Heart left ventricle (tissue), 16 donors: ENCODE results near the gene GMEB1. TPM values are rescaled to one million over a fixed set of nuclear protein-coding genes. Genes with fewer than 3 reads are reported as not detected.
"Not testable (repeated sequence)": the region's sequence is repeated elsewhere in the genome, so short reads cannot be mapped to it uniquely, and the experiment has no call there.

ENCODE experiments used
- ATAC-seq, 4 donors: fragments of 200-7000 bp; cut with Tn5 transposase; one replicate each; pipeline ENCODE4 v1.9.1; 2020 to 2022; ENCODE audit warnings: moderate library complexity in 4 of 4, mild to moderate bottlenecking in 3 of 4, moderate number of reproducible peaks in 1 of 4
- DNase-seq, 5 donors: peaks; one replicate each; pipeline ENCODE4 v3.0.0-alpha.2; 2020
- H3K27ac ChIP-seq, 12 donors: fragments of 200-600 bp; sonication (generic) in 4 of 12; one replicate each; pipeline versions ENCODE4 v1.5.0 to v1.8.0; 2016 to 2022; ENCODE audit warnings: mild to moderate bottlenecking in 2 of 12
- H3K27me3 ChIP-seq, 9 donors: fragments of 200-600 bp; sonication (generic) in 2 of 9; one replicate each; pipeline versions ENCODE4 v1.5.1 to v1.8.0; 2016 to 2022; ENCODE audit warnings: mild to moderate bottlenecking in 3 of 9
- H3K36me3 ChIP-seq, 9 donors: fragments of 200-600 bp; sonication (generic) in 2 of 9; one replicate each; pipeline versions ENCODE4 v1.5.0 to v1.8.0; 2018 to 2022; ENCODE audit warnings: mild to moderate bottlenecking in 2 of 9
- H3K4me1 ChIP-seq, 12 donors: fragments of 200-600 bp; sonication (generic) in 4 of 12; one replicate each; pipeline versions ENCODE4 v1.5.0 to v1.8.0; 2016 to 2022; ENCODE audit warnings: mild to moderate bottlenecking in 3 of 12
- H3K4me3 ChIP-seq, 12 donors: fragments of 200-600 bp; sonication (generic) in 4 of 12; one replicate each; pipeline versions ENCODE4 v1.5.0 to v1.8.0; 2017 to 2022; ENCODE audit warnings: mild to moderate bottlenecking in 9 of 12, moderate library complexity in 4 of 12
- H3K9me3 ChIP-seq, 12 donors: fragments of 200-600 bp; sonication (generic) in 4 of 12; one replicate each; pipeline versions ENCODE4 v1.5.0 to v1.8.0; 2016 to 2022; ENCODE audit warnings: mild to moderate bottlenecking in 1 of 12
- POLR2A ChIP-seq, 2 donors: fragments of 450-650 bp; IDR thresholded peaks; one replicate each; pipeline ENCODE4 v1.6.1; 2017; ENCODE audit warnings: antibody characterized with exemption in 2 of 2, mild to moderate bottlenecking in 2 of 2, moderate library complexity in 2 of 2
- WGBS, 4 donors: extraction: QIAGEN DNeasy Blood & Tissue Kit in 2 of 4; methylation state at CpG; one replicate each; pipeline versions ENCODE4 v1.1.5 to v1.1.7; 2013 to 2018; 5-methylcytosine and 5-hydroxymethylcytosine counted together
- intact Hi-C, 10 donors: fragments of 100-400 bp; cut with DNase I; formaldehyde crosslinking; loops; one replicate each; pipeline versions ENCODE4 v1.11.1 to v1.14.2; 2022
- polyA plus RNA-seq, 2 donors: library from polyadenylated mRNA; stranded (reverse); fragments of 200-250 nt; gene quantifications; one replicate each; pipeline ENCODE4 v1.2.3, GENCODE V29; 2013
- total RNA-seq, 9 donors: library from RNA; depleted of rRNA in 2 of 9; stranded (reverse); fragments of >200 nt in 2 of 9; fragmentation: NEBNext Ultra II Directional in 3 of 9; extraction: Animal tissue kit (Norgen Biotek cat#: 25700) in 3 of 9; gene quantifications; one replicate each; pipeline versions ENCODE4 v1.1.0 to v1.2.4, GENCODE V29; 2016 to 2023
- TF ChIP-seq, protein P1 (sequence below), 12 donors: fragments of 200-600 bp; sonication (generic) in 4 of 12; IDR thresholded peaks; one replicate each; pipeline versions ENCODE4 v1.5.0 to v1.8.0; 2018 to 2022; ENCODE audit warnings: antibody characterized with exemption in 12 of 12, mild to moderate bottlenecking in 5 of 12
- donor health status: ischemic (EF 13 %, LVEDD 7.1; RV severe dilation, severe dysfunction).
- donor health status: healthy with polysubstance abuse.
- donor health status: DM: no; HTN: yes; CAD: no.
- donor health status: DM: no; HTN: no; CAD: no.
- donor health status: ischemic (EF 25% LVEDD 6.9; RV normal size, moderate dysfunction).
- donor health status: ischemic (EF 25% LVEDD 5.7; RV mildly dilated, moderate dysfunction).
- donor health status: healthy.
- donor health status: DM: yes; HTN: yes; CAD: no.
- donor health status: ischemic (EF 35%, LVEDD 5.7; RV mildly dilated, moderate dysfunction).
- donor health status: nonischemic (EF 11% LVEDD 7.7; RV severe dilation, severe dysfunction).
- donor health status: DM: yes; HTN: yes; CAD: no.
- donor health status: PGD.
- donor health status: ischemic (EF 29% LVEDD 5.4; RV normal size, mild dysfunction).
- donor health status: nonischemic (EF 23%, LVEDD 6.1; RV moderate dilation, normal function).

The GMEB1 gene
- total and polyA plus RNA-seq, 11 donors = 2.2 to 8.5 (median 6.1) TPM

DNA sequence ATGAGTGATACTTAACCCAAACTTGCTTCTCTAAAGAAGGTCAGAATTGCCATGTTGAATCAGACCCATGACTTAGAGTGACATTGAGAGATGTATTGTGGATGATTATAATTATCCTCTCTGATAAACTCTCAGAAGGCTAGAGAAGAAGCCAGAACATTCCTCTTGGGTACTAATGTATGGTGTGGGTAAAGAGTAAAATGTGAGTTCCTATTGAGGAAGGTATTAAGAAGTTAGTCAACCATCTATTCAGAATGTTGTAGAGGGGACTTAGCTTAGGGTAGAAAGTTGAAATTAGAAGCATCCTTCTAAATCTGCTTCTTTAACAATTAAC lies 7.3 kb downstream of the GMEB1 start:
- Histone ChIP-seq H3K27me3 (no peaks in the 10 kb centered on the region), H3K36me3 (peaks cover 0 to 4% (median 0%) of the 10 kb centered on the region in 9 donors), H3K4me1 (peaks cover 0 to 4% (median 0%) of the 10 kb centered on the region in 12 donors), H3K9me3 (no peaks in the 10 kb centered on the region), H3K27ac (no peak overlapping the region), H3K4me3 (no peak overlapping the region)
- TF ChIP-seq POLR2A (IDR thresholded peaks at IDR 0.05) = no peak
- TF ChIP-seq, protein P1, sequence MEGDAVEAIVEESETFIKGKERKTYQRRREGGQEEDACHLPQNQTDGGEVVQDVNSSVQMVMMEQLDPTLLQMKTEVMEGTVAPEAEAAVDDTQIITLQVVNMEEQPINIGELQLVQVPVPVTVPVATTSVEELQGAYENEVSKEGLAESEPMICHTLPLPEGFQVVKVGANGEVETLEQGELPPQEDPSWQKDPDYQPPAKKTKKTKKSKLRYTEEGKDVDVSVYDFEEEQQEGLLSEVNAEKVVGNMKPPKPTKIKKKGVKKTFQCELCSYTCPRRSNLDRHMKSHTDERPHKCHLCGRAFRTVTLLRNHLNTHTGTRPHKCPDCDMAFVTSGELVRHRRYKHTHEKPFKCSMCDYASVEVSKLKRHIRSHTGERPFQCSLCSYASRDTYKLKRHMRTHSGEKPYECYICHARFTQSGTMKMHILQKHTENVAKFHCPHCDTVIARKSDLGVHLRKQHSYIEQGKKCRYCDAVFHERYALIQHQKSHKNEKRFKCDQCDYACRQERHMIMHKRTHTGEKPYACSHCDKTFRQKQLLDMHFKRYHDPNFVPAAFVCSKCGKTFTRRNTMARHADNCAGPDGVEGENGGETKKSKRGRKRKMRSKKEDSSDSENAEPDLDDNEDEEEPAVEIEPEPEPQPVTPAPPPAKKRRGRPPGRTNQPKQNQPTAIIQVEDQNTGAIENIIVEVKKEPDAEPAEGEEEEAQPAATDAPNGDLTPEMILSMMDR (IDR thresholded peaks at IDR 0.05) = no peak
- intact Hi-C loops = no loop called here
- no peak for DNase-seq
- ATAC-seq = no peak

DNA sequence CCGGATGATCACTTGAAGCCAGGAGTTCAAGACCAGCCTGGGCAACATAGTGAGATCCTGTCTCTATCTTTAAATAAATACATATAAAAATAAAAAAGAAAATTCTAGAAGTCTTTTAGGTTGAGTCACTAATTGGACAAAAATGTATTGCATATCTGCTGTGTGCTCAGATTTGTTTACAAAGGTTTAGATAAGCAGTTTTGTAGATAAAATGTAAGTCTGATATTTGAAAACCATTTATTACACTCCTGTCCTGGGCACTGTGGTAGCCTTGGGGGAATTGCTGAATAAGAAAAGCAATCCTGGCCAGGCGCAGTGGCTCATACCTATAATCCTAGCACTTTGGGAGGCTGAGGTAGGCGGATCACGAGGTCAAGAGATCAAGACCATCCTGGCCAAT lies 11.6 kb downstream of the GMEB1 start:
- TF ChIP-seq, protein P1 (IDR thresholded peaks at IDR 0.05) = no peak
- no peak for TF ChIP-seq POLR2A (IDR thresholded peaks at IDR 0.05)
- Histone ChIP-seq H3K4me1 (peaks cover 0 to 4% (median 0%) of the 10 kb centered on the region in 12 donors), H3K9me3 (no peaks in the 10 kb centered on the region), H3K27me3 (no peaks in the 10 kb centered on the region), H3K4me3 (no peak overlapping the region), H3K36me3 (peaks cover 0 to 45% (median 30%) of the 10 kb centered on the region in 9 donors), H3K27ac (no peak overlapping the region)
- 95 to 100% (median 97%) methylated on average over 4 of the region's 4 CpGs for WGBS, 4 donors
- intact Hi-C loops = no loop called here
- no peak for DNase-seq
- ATAC-seq = no peak

DNA sequence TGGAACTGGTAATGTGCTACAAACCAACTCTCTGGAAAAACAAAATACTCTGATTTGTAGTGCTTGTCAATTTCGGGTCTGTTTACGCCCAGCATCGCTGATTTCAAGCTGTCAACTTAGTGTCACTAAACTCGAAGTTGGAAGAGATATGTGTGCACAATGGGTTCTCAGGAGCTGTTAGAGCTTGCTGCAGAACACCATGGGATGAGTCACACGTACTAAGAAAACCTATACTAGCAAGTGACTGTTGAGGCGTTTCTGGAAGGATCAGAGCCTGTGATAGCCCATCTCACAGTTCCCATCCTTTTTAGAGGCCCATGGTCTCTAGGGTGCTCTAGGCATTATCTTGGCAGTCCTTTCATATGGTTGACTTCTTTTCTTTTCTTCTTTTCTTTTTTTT lies 14.3 kb downstream of the GMEB1 start:
- intact Hi-C loops = no loop called here
- Histone ChIP-seq H3K4me3 (no peak overlapping the region), H3K36me3 (peaks cover 0 to 59% (median 49%) of the 10 kb centered on the region in 9 donors), H3K27ac (no peak overlapping the region), H3K4me1 (no peaks in the 10 kb centered on the region), H3K9me3 (no peaks in the 10 kb centered on the region), H3K27me3 (no peaks in the 10 kb centered on the region)
- ATAC-seq = no peak
- DNase-seq = no peak
- WGBS, 4 donors = 88 to 94% (median 90%) methylated on average over 6 of the region's 6 CpGs
- TF ChIP-seq, protein P1 (IDR thresholded peaks at IDR 0.05) = no peak
- TF ChIP-seq POLR2A (IDR thresholded peaks at IDR 0.05) = no peak

DNA sequence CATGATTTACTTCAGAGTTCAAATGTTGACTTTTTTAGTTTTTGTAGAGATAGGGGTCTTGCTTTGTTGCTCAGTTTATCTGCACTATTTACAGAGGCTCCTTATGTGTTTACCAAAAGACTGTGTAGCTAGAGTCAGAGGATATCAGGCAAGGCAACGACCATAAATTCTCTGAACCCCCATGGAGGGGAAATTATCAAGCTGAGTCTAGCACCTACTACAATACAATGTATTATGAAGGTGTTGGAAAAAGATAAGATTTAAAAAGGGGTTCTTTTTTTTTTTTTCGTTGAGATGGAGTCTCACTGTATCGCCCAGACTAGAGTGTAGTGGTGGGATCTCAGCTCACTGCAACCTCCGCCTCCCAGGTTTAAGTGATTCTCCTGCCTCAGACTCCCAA lies 16.4 kb downstream of the GMEB1 start:
- H3K36me3 ChIP-seq = peaks cover 0 to 68% (median 50%) of the 10 kb centered on the region in 9 donors
- no peaks in the 10 kb centered on the region for H3K9me3 ChIP-seq
- 81 to 86% (median 85%) methylated on average over 4 of the region's 4 CpGs for WGBS, 4 donors

DNA sequence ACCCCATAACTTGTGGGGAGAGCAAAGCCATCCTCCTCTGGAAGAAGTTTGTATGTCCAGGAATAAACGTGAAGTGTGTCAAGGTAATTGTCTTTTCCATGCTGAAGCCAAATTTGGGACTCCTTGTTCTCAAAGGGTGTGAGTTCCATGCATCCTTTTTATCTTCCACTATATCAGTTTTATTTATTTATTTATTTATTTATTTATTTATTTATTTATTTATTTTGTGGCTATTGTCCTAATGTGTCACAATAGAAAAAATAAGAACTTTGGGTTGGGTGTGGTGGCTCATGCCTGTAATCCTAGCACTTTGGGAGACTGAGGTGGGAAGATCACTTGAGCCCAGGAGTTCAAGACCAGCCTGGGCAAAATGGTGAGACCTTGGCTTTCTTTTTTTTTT lies 23.0 kb downstream of the GMEB1 start:
- DNase-seq, ATAC-seq, H3K27me3 ChIP-seq, H3K4me3 ChIP-seq, intact Hi-C loops, H3K4me1 ChIP-seq, H3K27ac ChIP-seq, H3K9me3 ChIP-seq: not testable (repeated sequence)
- peaks cover 0 to 81% (median 51%) of the 10 kb centered on the region in 9 donors for H3K36me3 ChIP-seq
- WGBS, 4 donors = 80 to 96% (median 91%) methylated on average over 1 of the region's 1 CpG

More for the DNA sequence above, 16.4 kb downstream of the GMEB1 start:
- no peak for TF ChIP-seq POLR2A (IDR thresholded peaks at IDR 0.05)
- TF ChIP-seq, protein P1 (IDR thresholded peaks at IDR 0.05) = no peak
- Histone ChIP-seq H3K4me1 (no peaks in the 10 kb centered on the region), H3K27me3 (no peaks in the 10 kb centered on the region), H3K27ac (no peak overlapping the region), H3K4me3 (no peak overlapping the region)
- no peak for DNase-seq
- intact Hi-C loops = no loop called here
- no peak for ATAC-seq
